CD14-positive monocyte (primary cell): ENCODE data around the gene FRMD4A. TPM values are rescaled to one million over a fixed set of nuclear protein-coding genes. Genes with fewer than 3 reads are reported as not detected.

Experiments
- DNase-seq, 3 donors: peaks; one replicate each; pipeline ENCODE4 v3.0.0-alpha.2; 2011 to 2022
- H2AFZ ChIP-seq: 2 replicates; pipeline ENCODE4 v1.6.0; 2012; ENCODE audit warnings: mild to moderate bottlenecking, low read depth, low read length, inconsistent platforms; ENCODE audit not compliant: insufficient read depth, poor library complexity, severe bottlenecking
- H3K27ac ChIP-seq, 2 donors: 1 replicate in 1 of 2; 2 replicates in 1 of 2; pipeline ENCODE4 v1.5.1; 2012 to 2013; ENCODE audit warnings: low read length in 2 of 2, control low read depth in 1 of 2, inconsistent platforms in 1 of 2, low read depth in 1 of 2, mild to moderate bottlenecking in 1 of 2
- H3K27me3 ChIP-seq, 2 donors: one replicate each; pipeline versions ENCODE4 v1.6.0 to v1.6.1; 2011 to 2013; ENCODE audit warnings: low read length in 2 of 2; ENCODE audit not compliant: control insufficient read depth in 2 of 2, insufficient read depth in 2 of 2
- H3K36me3 ChIP-seq, 2 donors: replicated peaks in 1 of 2; 1 replicate in 1 of 2; 2 replicates in 1 of 2; pipeline versions ENCODE4 v1.5.1 to v1.6.1; 2012 to 2013; ENCODE audit warnings: low read length in 2 of 2, control low read depth in 1 of 2, inconsistent platforms in 1 of 2, mild to moderate bottlenecking in 1 of 2; ENCODE audit not compliant: insufficient read depth in 2 of 2, control insufficient read depth in 1 of 2
- H3K4me1 ChIP-seq, 2 donors: 1 replicate in 1 of 2; 2 replicates in 1 of 2; pipeline versions ENCODE4 v1.5.1 to v1.6.1; 2012 to 2013; ENCODE audit warnings: low read length in 2 of 2, control low read depth in 1 of 2, inconsistent platforms in 1 of 2, mild to moderate bottlenecking in 1 of 2, moderate library complexity in 1 of 2; ENCODE audit not compliant: insufficient read depth in 2 of 2, control insufficient read depth in 1 of 2
- H3K4me2 ChIP-seq: replicated peaks from 2 replicates; pipeline ENCODE3; 2012; ENCODE audit warnings: low read length, moderate library complexity, mild to moderate bottlenecking; ENCODE audit not compliant: poor library complexity, severe bottlenecking; ENCODE audit errors: extremely low read depth
- H3K4me3 ChIP-seq, 3 experiments: fragments of 200-600 bp in 1 of 3; sonication (generic) in 1 of 3; replicated peaks in 1 of 3; 1 replicate in 2 of 3; 2 replicates in 1 of 3; pipeline ENCODE4 v1.5.1; 2011 to 2013; ENCODE audit warnings: low read length in 3 of 3, mild to moderate bottlenecking in 3 of 3, control low read depth in 2 of 3, low read depth in 2 of 3, inconsistent platforms in 1 of 3, moderate library complexity in 1 of 3
- H3K79me2 ChIP-seq: 2 replicates; pipeline ENCODE4 v1.6.0; 2012; ENCODE audit warnings: mild to moderate bottlenecking, control low read depth, inconsistent platforms, low read length, moderate library complexity; ENCODE audit not compliant: insufficient read depth
- H3K9ac ChIP-seq: 2 replicates; pipeline ENCODE4 v1.6.0; 2017; ENCODE audit warnings: low read length, mild to moderate bottlenecking; ENCODE audit not compliant: insufficient read depth, poor library complexity, severe bottlenecking
- H3K9me3 ChIP-seq, 2 donors: replicated peaks in 1 of 2; 1 replicate in 1 of 2; 2 replicates in 1 of 2; pipeline versions ENCODE4 v1.5.1 to v1.6.1; 2012 to 2013; ENCODE audit warnings: low read length in 2 of 2, control low read depth in 1 of 2; ENCODE audit not compliant: control insufficient read depth in 1 of 2, insufficient read depth in 1 of 2
- H4K20me1 ChIP-seq: 2 replicates; pipeline ENCODE4 v1.6.0; 2012; ENCODE audit warnings: mild to moderate bottlenecking, low read length, control low read depth, moderate library complexity; ENCODE audit not compliant: insufficient read depth
- H3K27ac Mint-ChIP-seq, 7 donors: one replicate each; pipeline ENCODE4 v1.8.0; 2020; ENCODE audit warnings: mild to moderate bottlenecking in 7 of 7, mixed read lengths in 7 of 7, moderate library complexity in 6 of 7, inconsistent platforms in 2 of 7
- H3K27me3 Mint-ChIP-seq, 3 donors: one replicate each; pipeline ENCODE4 v1.8.0; 2021 to 2022; ENCODE audit warnings: low read depth in 3 of 3, mild to moderate bottlenecking in 3 of 3, mixed read lengths in 3 of 3, moderate library complexity in 3 of 3, inconsistent platforms in 1 of 3
- H3K36me3 Mint-ChIP-seq, 2 donors: one replicate each; pipeline ENCODE4 v1.8.0; 2020; ENCODE audit warnings: mixed read lengths in 2 of 2, inconsistent platforms in 1 of 2, mild to moderate bottlenecking in 1 of 2
- H3K4me1 Mint-ChIP-seq: one replicate; pipeline ENCODE4 v1.8.0; 2020; ENCODE audit warnings: mild to moderate bottlenecking, mixed read lengths
- H3K4me3 Mint-ChIP-seq, 2 donors: one replicate each; pipeline ENCODE4 v1.8.0; 2020; ENCODE audit warnings: mild to moderate bottlenecking in 2 of 2, mixed read lengths in 2 of 2, moderate library complexity in 1 of 2
- H3K9me3 Mint-ChIP-seq, 7 donors: one replicate each; pipeline ENCODE4 v1.8.0; 2020 to 2022; ENCODE audit warnings: mixed read lengths in 7 of 7, mild to moderate bottlenecking in 6 of 7, moderate library complexity in 6 of 7, inconsistent platforms in 2 of 7
- CTCF ChIP-seq: fragments of 200-600 bp; IDR thresholded peaks from one replicate; pipeline ENCODE4 v1.8.0; 2022; ENCODE audit warnings: antibody characterized with exemption, mild to moderate bottlenecking
- WGBS: methylation state at CpG from one replicate; pipeline ENCODE4 v1.1.5; 2013; ENCODE audit warnings: missing lambda C conversion rate; ENCODE audit not compliant: insufficient coverage; 5-methylcytosine and 5-hydroxymethylcytosine counted together
- intact Hi-C, 2 donors: fragments of 100-400 bp; cut with micrococcal nuclease; formaldehyde crosslinking; loops; one replicate each; pipeline versions ENCODE4 v1.15.0 to v1.15.1; 2023
- polyA plus RNA-seq, 3 donors: library from polyadenylated mRNA; depleted of rRNA in 1 of 3; unstranded in 2 of 3; stranded (reverse) in 1 of 3; fragments of 300-500 nt in 2 of 3; fragments of >200 nt in 1 of 3; fragmentation: Illumina TruSeq in 2 of 3; gene quantifications; 1 replicate in 2 of 3; 2 replicates in 1 of 3; pipeline ENCODE4 v1.2.3, GENCODE V29; 2012 to 2021

The FRMD4A gene
- polyA plus RNA-seq, 3 donors = 0.12 TPM; not detected in 2

GRCh38 chr10:14074062-14074884, 256.5 kb downstream of the FRMD4A start:
- no peak overlapping the region for H3K4me3 Mint-ChIP-seq
- intact Hi-C loops = no loop called here
- no peaks in the 10 kb centered on the region for H3K36me3 ChIP-seq
- no peak overlapping the region for H3K4me3 ChIP-seq
- no peak overlapping the region for H3K27ac Mint-ChIP-seq
- TF ChIP-seq CTCF = no peak
- H3K4me1 Mint-ChIP-seq = no peaks in the 10 kb centered on the region
- H3K27ac ChIP-seq = no peak overlapping the region
- H3K4me1 ChIP-seq = no peaks in the 10 kb centered on the region
- peaks cover 1 to 9% (median 5%) of the 10 kb centered on the region in 7 donors for H3K9me3 Mint-ChIP-seq
- H3K36me3 Mint-ChIP-seq = no peaks in the 10 kb centered on the region
- WGBS = 93% methylated on average over 13 of the region's 17 CpGs
- H3K27me3 ChIP-seq = peaks cover 0 to 2% of the 10 kb centered on the region in 2 donors
- H4K20me1 ChIP-seq = no peaks in the 10 kb centered on the region
- peaks cover 2 to 12% (median 4%) of the 10 kb centered on the region in 3 donors for H3K27me3 Mint-ChIP-seq
- H3K4me2 ChIP-seq = no peak overlapping the region
- H3K9ac ChIP-seq = no peak overlapping the region
- no peaks in the 10 kb centered on the region for H3K79me2 ChIP-seq
- H2AFZ ChIP-seq = no peak overlapping the region
- DNase-seq = no peak
- H3K9me3 ChIP-seq = peaks cover 0 to 7% of the 10 kb centered on the region in 2 donors

DNA sequence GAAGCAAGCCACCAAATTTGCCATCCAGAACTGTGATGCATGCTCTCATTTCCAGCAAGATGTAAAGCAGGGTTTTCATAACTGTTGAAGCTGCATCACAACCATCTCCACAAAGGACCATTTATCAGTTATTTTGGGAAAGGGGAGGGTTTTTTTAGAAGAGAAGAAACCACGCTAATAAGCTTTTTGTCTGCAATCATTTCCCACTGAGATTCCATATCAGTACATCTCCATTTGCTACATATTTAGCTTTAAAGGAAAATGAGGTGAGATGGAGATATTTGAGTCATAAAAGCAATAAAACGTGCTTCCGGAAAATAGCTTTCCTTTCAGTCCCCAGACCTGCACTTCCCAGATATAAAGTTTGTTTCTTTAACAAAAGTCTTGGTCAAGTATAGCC, 258.2 kb downstream of the FRMD4A start:
- no peaks in the 10 kb centered on the region for H4K20me1 ChIP-seq
- H3K4me3 Mint-ChIP-seq = no peak overlapping the region
- DNase-seq = no peak
- H3K27ac Mint-ChIP-seq = no peak overlapping the region
- peaks cover 0 to 2% of the 10 kb centered on the region in 2 donors for H3K27me3 ChIP-seq
- H3K4me1 ChIP-seq = no peaks in the 10 kb centered on the region
- no peaks in the 10 kb centered on the region for H3K36me3 ChIP-seq
- H3K79me2 ChIP-seq = no peaks in the 10 kb centered on the region
- intact Hi-C loops = no loop called here
- H3K9ac ChIP-seq = no peak overlapping the region
- no peaks in the 10 kb centered on the region for H3K36me3 Mint-ChIP-seq
- no peaks in the 10 kb centered on the region for H3K9me3 ChIP-seq
- WGBS = no CpG with 5 or more reads among the region's 3 CpGs
- H3K4me2 ChIP-seq = no peak overlapping the region
- H2AFZ ChIP-seq = no peak overlapping the region
- no peak for TF ChIP-seq CTCF
- no peak overlapping the region for H3K4me3 ChIP-seq
- peaks cover 4 to 13% (median 4%) of the 10 kb centered on the region in 3 donors for H3K27me3 Mint-ChIP-seq
- peaks cover 0 to 10% (median 2%) of the 10 kb centered on the region in 7 donors for H3K9me3 Mint-ChIP-seq
- no peak overlapping the region for H3K27ac ChIP-seq
- no peaks in the 10 kb centered on the region for H3K4me1 Mint-ChIP-seq
